ENCODE results near the gene OR4X1.

DNA sequence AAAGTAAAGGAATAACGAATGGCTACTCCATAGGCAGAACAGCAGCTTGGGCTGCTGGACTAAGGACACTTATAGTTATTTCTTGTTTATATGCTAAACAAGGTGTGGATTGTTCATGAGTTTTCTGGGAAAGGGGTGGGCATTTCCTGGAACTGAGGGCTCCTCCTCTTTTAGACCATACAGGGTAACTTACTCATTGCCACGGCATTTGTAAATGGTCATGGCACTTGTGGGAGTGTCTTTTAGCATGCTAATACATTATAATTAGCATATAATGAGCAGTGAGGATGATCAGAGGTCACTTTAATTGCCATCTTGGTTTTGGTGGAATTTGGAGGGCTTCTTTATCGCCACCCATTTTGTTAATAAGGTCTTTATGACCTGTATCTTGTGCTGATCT is 7.0 kb downstream of the OR4X1 start:
- no peak for TF ChIP-seq EP300 (IDR thresholded peaks at IDR 0.05; ENCODE audit: borderline replicate concordance in 1 of 2, low read depth in 1 of 2, low read length in 1 of 2)
- TF ChIP-seq CHD2 (IDR thresholded peaks at IDR 0.05; ENCODE audit: low read length, partially characterized antibody): no peak
- TF ChIP-seq, protein P1, sequence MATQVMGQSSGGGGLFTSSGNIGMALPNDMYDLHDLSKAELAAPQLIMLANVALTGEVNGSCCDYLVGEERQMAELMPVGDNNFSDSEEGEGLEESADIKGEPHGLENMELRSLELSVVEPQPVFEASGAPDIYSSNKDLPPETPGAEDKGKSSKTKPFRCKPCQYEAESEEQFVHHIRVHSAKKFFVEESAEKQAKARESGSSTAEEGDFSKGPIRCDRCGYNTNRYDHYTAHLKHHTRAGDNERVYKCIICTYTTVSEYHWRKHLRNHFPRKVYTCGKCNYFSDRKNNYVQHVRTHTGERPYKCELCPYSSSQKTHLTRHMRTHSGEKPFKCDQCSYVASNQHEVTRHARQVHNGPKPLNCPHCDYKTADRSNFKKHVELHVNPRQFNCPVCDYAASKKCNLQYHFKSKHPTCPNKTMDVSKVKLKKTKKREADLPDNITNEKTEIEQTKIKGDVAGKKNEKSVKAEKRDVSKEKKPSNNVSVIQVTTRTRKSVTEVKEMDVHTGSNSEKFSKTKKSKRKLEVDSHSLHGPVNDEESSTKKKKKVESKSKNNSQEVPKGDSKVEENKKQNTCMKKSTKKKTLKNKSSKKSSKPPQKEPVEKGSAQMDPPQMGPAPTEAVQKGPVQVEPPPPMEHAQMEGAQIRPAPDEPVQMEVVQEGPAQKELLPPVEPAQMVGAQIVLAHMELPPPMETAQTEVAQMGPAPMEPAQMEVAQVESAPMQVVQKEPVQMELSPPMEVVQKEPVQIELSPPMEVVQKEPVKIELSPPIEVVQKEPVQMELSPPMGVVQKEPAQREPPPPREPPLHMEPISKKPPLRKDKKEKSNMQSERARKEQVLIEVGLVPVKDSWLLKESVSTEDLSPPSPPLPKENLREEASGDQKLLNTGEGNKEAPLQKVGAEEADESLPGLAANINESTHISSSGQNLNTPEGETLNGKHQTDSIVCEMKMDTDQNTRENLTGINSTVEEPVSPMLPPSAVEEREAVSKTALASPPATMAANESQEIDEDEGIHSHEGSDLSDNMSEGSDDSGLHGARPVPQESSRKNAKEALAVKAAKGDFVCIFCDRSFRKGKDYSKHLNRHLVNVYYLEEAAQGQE (IDR thresholded peaks at IDR 0.05; ENCODE audit: low read depth, low read length): no peak
- TF ChIP-seq, protein P2, sequence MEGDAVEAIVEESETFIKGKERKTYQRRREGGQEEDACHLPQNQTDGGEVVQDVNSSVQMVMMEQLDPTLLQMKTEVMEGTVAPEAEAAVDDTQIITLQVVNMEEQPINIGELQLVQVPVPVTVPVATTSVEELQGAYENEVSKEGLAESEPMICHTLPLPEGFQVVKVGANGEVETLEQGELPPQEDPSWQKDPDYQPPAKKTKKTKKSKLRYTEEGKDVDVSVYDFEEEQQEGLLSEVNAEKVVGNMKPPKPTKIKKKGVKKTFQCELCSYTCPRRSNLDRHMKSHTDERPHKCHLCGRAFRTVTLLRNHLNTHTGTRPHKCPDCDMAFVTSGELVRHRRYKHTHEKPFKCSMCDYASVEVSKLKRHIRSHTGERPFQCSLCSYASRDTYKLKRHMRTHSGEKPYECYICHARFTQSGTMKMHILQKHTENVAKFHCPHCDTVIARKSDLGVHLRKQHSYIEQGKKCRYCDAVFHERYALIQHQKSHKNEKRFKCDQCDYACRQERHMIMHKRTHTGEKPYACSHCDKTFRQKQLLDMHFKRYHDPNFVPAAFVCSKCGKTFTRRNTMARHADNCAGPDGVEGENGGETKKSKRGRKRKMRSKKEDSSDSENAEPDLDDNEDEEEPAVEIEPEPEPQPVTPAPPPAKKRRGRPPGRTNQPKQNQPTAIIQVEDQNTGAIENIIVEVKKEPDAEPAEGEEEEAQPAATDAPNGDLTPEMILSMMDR (IDR thresholded peaks at IDR 0.05): no peak
- TF ChIP-seq, protein P3, sequence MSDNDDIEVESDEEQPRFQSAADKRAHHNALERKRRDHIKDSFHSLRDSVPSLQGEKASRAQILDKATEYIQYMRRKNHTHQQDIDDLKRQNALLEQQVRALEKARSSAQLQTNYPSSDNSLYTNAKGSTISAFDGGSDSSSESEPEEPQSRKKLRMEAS (IDR thresholded peaks at IDR 0.05; ENCODE audit: low read depth): no peak
- TF ChIP-seq POLR2AphosphoS5 (IDR thresholded peaks at IDR 0.05; ENCODE audit: low read depth, low read length): no peak
- no peak for TF ChIP-seq SMC3 (IDR thresholded peaks at IDR 0.05; ENCODE audit: low read depth, low read length)
- TF ChIP-seq FOXM1 (IDR thresholded peaks at IDR 0.05; ENCODE audit: low read depth): no peak
